ENCODE results near the gene DNAJC21.

The DNAJC21 gene

GRCh38 chr5:34928267-34928666 lies 1.1 kb upstream of the DNAJC21 start:
- no peak overlapping the region for H3K4me3 ChIP-seq (ENCODE audit: low read depth, low read length)
- no peak for DNase-seq (ENCODE audit: low read depth)

GRCh38 chr5:34929720-34930461 lies 532 bp downstream of the DNAJC21 start:
- TF ChIP-seq CTCF (IDR thresholded peaks at IDR 0.05; ENCODE audit: control insufficient read depth, extremely low read depth, insufficient read depth) = no peak
- peak; percentile 72 for DNase-seq (ENCODE audit: low read depth)
- peak overlapping the region; percentile 79 for H3K4me3 ChIP-seq (ENCODE audit: low read depth, low read length)

More at GRCh38 chr5:34928267-34928666, 1.1 kb upstream of the DNAJC21 start:
- no peak for TF ChIP-seq CTCF (IDR thresholded peaks at IDR 0.05; ENCODE audit: control insufficient read depth, extremely low read depth, insufficient read depth)

- peak overlapping the region; percentile 79 for H3K4me3 ChIP-seq (ENCODE audit: low read depth, low read length)
- DNase-seq (ENCODE audit: low read depth) = peak; percentile 58
- no peak for TF ChIP-seq CTCF (IDR thresholded peaks at IDR 0.05; ENCODE audit: control insufficient read depth, extremely low read depth, insufficient read depth)
Measured at GRCh38 chr5:34930462-34930844, 1.1 kb downstream of the DNAJC21 start.

- peak overlapping the region; percentile 79 for H3K4me3 ChIP-seq (ENCODE audit: low read depth, low read length)
- TF ChIP-seq CTCF (IDR thresholded peaks at IDR 0.05; ENCODE audit: control insufficient read depth, extremely low read depth, insufficient read depth) = no peak
- DNase-seq (ENCODE audit: low read depth) = no peak
Measured at GRCh38 chr5:34930870-34931269, 1.5 kb downstream of the DNAJC21 start.

GRCh38 chr5:34932947-34933346 lies 3.6 kb downstream of the DNAJC21 start:
- no peak for TF ChIP-seq CTCF (IDR thresholded peaks at IDR 0.05; ENCODE audit: control insufficient read depth, extremely low read depth, insufficient read depth)
- H3K4me3 ChIP-seq (ENCODE audit: low read depth, low read length) = no peak overlapping the region
- no peak for DNase-seq (ENCODE audit: low read depth)

- no peak for TF ChIP-seq CTCF (IDR thresholded peaks at IDR 0.05; ENCODE audit: control insufficient read depth, extremely low read depth, insufficient read depth)
- DNase-seq (ENCODE audit: low read depth) = no peak
- no peak overlapping the region for H3K4me3 ChIP-seq (ENCODE audit: low read depth, low read length)
Measured at GRCh38 chr5:34941936-34942335, 12.6 kb downstream of the DNAJC21 start.

- no peak for TF ChIP-seq CTCF (IDR thresholded peaks at IDR 0.05; ENCODE audit: control insufficient read depth, extremely low read depth, insufficient read depth)
- DNase-seq (ENCODE audit: low read depth) = no peak
- H3K4me3 ChIP-seq (ENCODE audit: low read depth, low read length) = no peak overlapping the region
Measured at GRCh38 chr5:34944044-34944443, 14.7 kb downstream of the DNAJC21 start.

Measured in LNCaP clone FGC (cell line).